Activated T-helper 2 cell treated with anti-CD3 and anti-CD28 coated beads, Interferon-gamma antibody, Interleukin-2, Interleukin-4, amounts not matched to agents 10 μg/mL and 5 μg/mL and 100 μg/mL, durations not matched to agents 14 hours and 24 hours and 36 hours (primary cell): Measurements from ENCODE around the gene ELOA. TPM values are rescaled to one million over a fixed set of nuclear protein-coding genes. Genes with fewer than 3 reads are reported as not detected.
"Not testable (repeated sequence)": the region's sequence is repeated elsewhere in the genome, so short reads cannot be mapped to it uniquely, and the experiment has no call there.

Experiments
- DNase-seq: peaks from one replicate; pipeline ENCODE4 v3.0.0; 2021; ENCODE audit warnings: low spot score
- H3K27ac Mint-ChIP-seq: one replicate; pipeline ENCODE4 v1.8.0; 2021; ENCODE audit warnings: mixed read lengths
- H3K27me3 Mint-ChIP-seq: one replicate; pipeline ENCODE4 v1.8.0; 2021; ENCODE audit warnings: low read depth, mixed read lengths
- H3K36me3 Mint-ChIP-seq: one replicate; pipeline ENCODE4 v1.8.0; 2021; ENCODE audit warnings: low read depth, mixed read lengths
- H3K4me1 Mint-ChIP-seq: one replicate; pipeline ENCODE4 v1.8.0; 2021; ENCODE audit warnings: low read depth, mixed read lengths
- H3K4me3 Mint-ChIP-seq: one replicate; pipeline ENCODE4 v1.8.0; 2021; ENCODE audit warnings: low read depth, mild to moderate bottlenecking, moderate library complexity, mixed read lengths
- H3K9me3 Mint-ChIP-seq: one replicate; pipeline ENCODE4 v1.8.0; 2021; ENCODE audit warnings: mixed read lengths
- intact Hi-C: fragments of 100-400 bp; cut with micrococcal nuclease; formaldehyde crosslinking; loops from one replicate; pipeline ENCODE4 v1.15.1; 2023
- total RNA-seq: library from RNA; stranded (reverse); gene quantifications from 2 replicates; pipeline ENCODE4 v1.2.3, GENCODE V29; 2022

ELOA gene
- total RNA-seq, 1 donor from 2014 or later = 45.5 TPM

- intact Hi-C loops = loop anchor here (1.0 kb wide), 1 partner anchor 22 kb away; the partner anchor contains the start of gene GALE
- peak within 1 kb of the TSS; percentile 92 for H3K4me3 Mint-ChIP-seq
- no peaks in the 10 kb centered on the region for H3K9me3 Mint-ChIP-seq
- H3K36me3 Mint-ChIP-seq = peaks cover 22% of the 10 kb centered on the region
- H3K4me1 Mint-ChIP-seq = peaks cover 31% of the 10 kb centered on the region
- no peaks in the 10 kb centered on the region for H3K27me3 Mint-ChIP-seq
- DNase-seq = peak; percentile 83
- peak within 1 kb of the TSS; percentile 94 for H3K27ac Mint-ChIP-seq
Measured at GRCh38 chr1:23777979-23778814, 34.9 kb downstream of the ELOA start, which contains the start of gene PITHD1. Gene PITHD1, plus strand, starts transcription at chr1:23778418. Its CDS starts 98 bp downstream, at chr1:23778516.

GRCh38 chr1:23779826-23780371 lies 36.6 kb downstream of the ELOA start:
- Mint-ChIP-seq H3K4me3 (peak overlapping the region; percentile 86), H3K27me3 (no peaks in the 10 kb centered on the region), H3K4me1 (peaks cover 22% of the 10 kb centered on the region), H3K27ac (peak overlapping the region; percentile 71), H3K36me3 (peaks cover 33% of the 10 kb centered on the region), H3K9me3 (no peaks in the 10 kb centered on the region)
- DNase-seq = no peak
- intact Hi-C loops = no loop called here

GRCh38 chr1:23783141-23783540 lies 39.9 kb downstream of the ELOA start:
- H3K27me3 Mint-ChIP-seq, intact Hi-C loops, H3K9me3 Mint-ChIP-seq, H3K4me3 Mint-ChIP-seq, H3K27ac Mint-ChIP-seq, DNase-seq: not testable (repeated sequence)
- Mint-ChIP-seq H3K4me1 (peaks cover 13% of the 10 kb centered on the region), H3K36me3 (peaks cover 64% of the 10 kb centered on the region)

DNA sequence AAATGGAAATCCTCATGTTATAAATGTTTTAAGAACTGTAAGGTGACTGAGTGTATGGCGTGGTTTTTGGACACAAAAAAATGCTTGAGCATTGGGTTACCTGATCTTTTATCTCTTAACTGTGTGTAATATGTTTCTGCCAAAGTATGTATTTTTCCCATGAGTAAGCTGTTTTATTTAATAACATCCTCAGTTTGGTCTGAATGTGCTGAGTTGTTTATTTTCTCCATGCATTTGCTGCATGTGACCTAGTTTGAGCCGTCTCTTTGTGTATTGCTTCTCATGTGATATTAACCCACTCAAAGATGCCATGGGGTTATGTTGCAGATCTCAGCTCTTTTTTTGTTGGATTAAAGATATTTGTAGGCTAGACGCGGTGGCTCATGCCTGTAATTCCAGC lies 41.6 kb downstream of the ELOA start:
- peaks cover 65% of the 10 kb centered on the region for H3K36me3 Mint-ChIP-seq
- H3K27ac Mint-ChIP-seq = no peak overlapping the region
- no peaks in the 10 kb centered on the region for H3K27me3 Mint-ChIP-seq
- H3K9me3 Mint-ChIP-seq = no peaks in the 10 kb centered on the region
- no peak for DNase-seq
- H3K4me3 Mint-ChIP-seq = no peak overlapping the region
- intact Hi-C loops = no loop called here
- H3K4me1 Mint-ChIP-seq = peaks cover 5% of the 10 kb centered on the region

DNA sequence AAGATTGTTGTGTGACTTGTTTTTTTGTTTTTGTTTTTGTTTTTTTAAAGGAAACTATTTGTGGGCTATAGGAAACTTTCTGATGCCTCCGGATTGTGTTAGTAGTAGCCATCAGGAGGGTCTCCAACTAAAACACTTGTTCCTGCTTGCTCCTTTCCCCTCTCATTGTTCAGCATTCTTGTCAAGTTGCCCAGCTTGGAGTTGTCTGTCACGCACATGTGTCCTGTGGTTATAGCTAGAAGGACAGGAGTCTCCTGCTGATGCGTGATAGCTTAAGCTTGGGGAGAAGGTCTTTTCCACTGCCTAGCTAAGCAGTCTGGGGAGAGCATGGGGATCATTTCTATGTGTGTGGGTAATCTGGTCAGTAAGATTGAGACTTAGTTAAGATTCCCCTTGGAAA lies 44.4 kb downstream of the ELOA start:
- H3K9me3 Mint-ChIP-seq = no peaks in the 10 kb centered on the region
- H3K27ac Mint-ChIP-seq = no peak overlapping the region
- H3K36me3 Mint-ChIP-seq = peaks cover 61% of the 10 kb centered on the region
- H3K27me3 Mint-ChIP-seq = no peaks in the 10 kb centered on the region
- no peak for DNase-seq
- H3K4me3 Mint-ChIP-seq = no peak overlapping the region
- intact Hi-C loops = no loop called here
- H3K4me1 Mint-ChIP-seq = peaks cover 17% of the 10 kb centered on the region

DNA sequence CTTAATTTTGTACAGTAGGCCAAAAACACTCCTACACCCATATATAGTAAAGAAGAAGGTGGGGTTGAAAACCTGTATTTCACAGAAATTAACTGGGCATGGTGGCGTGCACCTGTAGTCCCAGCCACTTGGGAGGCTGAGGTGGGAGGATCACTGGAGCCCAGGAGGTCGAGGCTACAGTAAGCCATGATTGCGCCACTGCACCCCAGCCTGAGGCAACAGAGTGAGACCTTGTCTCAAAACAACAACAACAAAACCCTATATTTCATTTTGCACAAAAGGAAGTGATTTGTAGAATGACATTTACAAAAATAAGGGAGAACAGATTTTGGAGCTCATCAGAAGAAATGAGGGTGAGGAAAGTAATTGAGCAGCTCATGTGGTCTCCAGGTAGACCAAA lies 45.4 kb downstream of the ELOA start:
- Mint-ChIP-seq H3K27ac (no peak overlapping the region), H3K27me3 (no peaks in the 10 kb centered on the region)

DNA sequence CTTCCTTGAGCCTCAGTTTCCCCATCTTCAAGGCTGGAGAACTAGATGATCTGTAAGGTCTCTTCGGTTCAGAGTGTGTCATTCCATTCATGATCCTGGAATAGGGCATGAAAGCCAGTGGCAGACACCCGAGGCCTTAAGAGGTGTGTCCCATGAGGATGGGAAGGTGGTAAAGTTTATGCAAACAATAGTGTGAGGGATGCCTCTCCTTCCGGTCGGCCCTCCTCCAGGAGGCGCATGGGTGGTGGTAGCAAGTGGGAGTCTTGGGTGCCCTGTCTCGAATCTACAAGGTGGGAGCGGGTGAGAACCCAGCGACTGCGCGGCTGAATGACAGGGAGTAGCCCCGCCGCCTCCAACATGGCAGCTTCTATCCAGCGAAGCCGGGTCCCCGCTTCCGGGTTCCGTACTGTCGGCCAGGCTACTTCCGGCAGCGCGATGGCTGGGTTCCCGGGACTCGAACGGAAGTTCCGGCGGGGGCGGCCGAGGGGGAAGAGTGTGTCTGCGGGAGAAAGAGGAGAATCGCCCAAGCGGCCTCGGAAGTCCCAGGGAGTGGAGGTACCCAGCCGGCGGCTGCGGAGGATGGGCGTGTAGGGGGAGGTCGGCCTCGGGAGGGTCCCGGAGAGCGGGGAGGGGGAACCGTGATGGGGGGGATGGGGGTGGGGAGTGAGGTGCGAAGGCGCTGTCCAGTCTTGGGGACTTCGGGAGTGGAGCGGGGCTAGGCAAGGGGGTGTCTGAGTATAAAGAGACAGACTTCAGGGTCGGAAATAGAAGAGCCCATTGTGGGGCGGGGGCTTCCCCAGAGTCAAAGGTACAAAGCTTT lies 47.6 kb downstream of the ELOA start, which contains the start of gene LYPLA2:
Gene LYPLA2 (plus strand): TSS at position 450 of the 820 bp plus-strand sequence. CDS start 1,538 bp downstream, outside the sequence.
- H3K27me3 Mint-ChIP-seq = no peaks in the 10 kb centered on the region
- intact Hi-C loops = loop anchor here (1.0 to 5.0 kb wide), 2 partner anchors 9 to 44 kb away; partner anchors contain the start of gene GALE
- peaks cover 17% of the 10 kb centered on the region for H3K4me1 Mint-ChIP-seq
- peak within 1 kb of the TSS; percentile 98 for H3K4me3 Mint-ChIP-seq
- peak within 1 kb of the TSS; percentile 92 for H3K27ac Mint-ChIP-seq
- peaks cover 59% of the 10 kb centered on the region for H3K36me3 Mint-ChIP-seq
- H3K9me3 Mint-ChIP-seq = no peaks in the 10 kb centered on the region
- DNase-seq = peak; percentile 84

More for the DNA sequence above, 45.4 kb downstream of the ELOA start:
- Mint-ChIP-seq H3K4me1 (peaks cover 17% of the 10 kb centered on the region), H3K4me3 (peak overlapping the region; percentile 30), H3K36me3 (peaks cover 64% of the 10 kb centered on the region), H3K9me3 (no peaks in the 10 kb centered on the region)
- no peak for DNase-seq
- intact Hi-C loops = no loop called here

GRCh38 chr1:23791516-23792047 lies 48.3 kb downstream of the ELOA start:
- intact Hi-C loops = loop anchor here (1.0 to 5.0 kb wide), 2 partner anchors 9 to 44 kb away; partner anchors contain the start of gene GALE
- no peaks in the 10 kb centered on the region for H3K9me3 Mint-ChIP-seq
- peak overlapping the region; percentile 92 for H3K27ac Mint-ChIP-seq
- H3K27me3 Mint-ChIP-seq = no peaks in the 10 kb centered on the region
- peaks cover 54% of the 10 kb centered on the region for H3K36me3 Mint-ChIP-seq
- no peak for DNase-seq
- peak overlapping the region; percentile 98 for H3K4me3 Mint-ChIP-seq
- peaks cover 17% of the 10 kb centered on the region for H3K4me1 Mint-ChIP-seq

DNA sequence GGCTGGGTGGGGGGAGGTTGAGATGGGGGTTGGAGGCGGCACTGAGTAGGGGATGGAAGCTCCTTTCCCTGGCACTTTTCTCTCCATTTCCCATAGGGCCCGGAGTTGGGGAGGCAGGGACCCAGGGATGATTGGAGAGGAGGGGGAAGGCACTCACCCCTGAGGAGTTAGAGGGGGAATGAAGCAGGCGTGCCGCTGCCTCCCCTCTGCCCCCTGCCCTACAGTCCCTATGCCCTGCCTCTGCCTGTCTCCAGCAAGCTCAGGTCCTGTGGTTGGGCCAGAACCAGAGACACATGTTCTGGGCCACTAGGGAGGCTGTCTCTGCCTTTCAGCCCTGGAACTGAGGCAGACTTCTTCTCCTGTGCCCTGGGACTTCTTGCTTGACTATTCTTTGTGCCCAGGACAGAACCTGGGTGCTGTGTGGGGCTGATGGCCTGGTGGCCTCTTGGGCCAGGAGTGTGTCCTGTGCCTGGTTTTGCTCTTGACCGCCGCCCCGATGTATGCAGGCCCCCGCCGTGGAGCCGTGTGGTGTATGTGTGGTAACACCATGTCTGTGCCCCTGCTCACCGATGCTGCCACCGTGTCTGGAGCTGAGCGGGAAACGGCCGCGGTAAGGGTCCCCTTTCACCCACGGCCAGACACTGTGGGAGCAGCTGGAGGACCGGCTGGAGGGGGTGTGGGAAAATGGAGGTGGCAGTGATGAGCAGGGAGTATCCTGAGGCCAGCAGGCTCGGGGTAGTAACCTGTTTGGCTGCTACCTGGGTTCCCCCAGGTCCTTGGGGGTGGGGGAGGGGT lies 49.1 kb downstream of the ELOA start:
- intact Hi-C loops = loop anchor here (5.0 kb wide), 1 partner anchor 45 kb away; no protein-coding TSS in a partner anchor
- H3K27me3 Mint-ChIP-seq = no peaks in the 10 kb centered on the region

GRCh38 chr1:23793018-23793781 lies 49.9 kb downstream of the ELOA start:
- Mint-ChIP-seq H3K9me3 (no peaks in the 10 kb centered on the region), H3K27me3 (no peaks in the 10 kb centered on the region), H3K4me3 (peak overlapping the region; percentile 98), H3K4me1 (peaks cover 17% of the 10 kb centered on the region), H3K27ac (no peak overlapping the region), H3K36me3 (peaks cover 47% of the 10 kb centered on the region)
- intact Hi-C loops = loop anchor here (5.0 kb wide), 1 partner anchor 46 kb away; no protein-coding TSS in a partner anchor
- no peak for DNase-seq

More for the DNA sequence above, 49.1 kb downstream of the ELOA start:
- no peak for DNase-seq
- H3K4me3 Mint-ChIP-seq = peak overlapping the region; percentile 98
- H3K4me1 Mint-ChIP-seq = peaks cover 17% of the 10 kb centered on the region
- no peak overlapping the region for H3K27ac Mint-ChIP-seq
- peaks cover 51% of the 10 kb centered on the region for H3K36me3 Mint-ChIP-seq
- no peaks in the 10 kb centered on the region for H3K9me3 Mint-ChIP-seq
